Measurements from ENCODE around the gene EIF1AD. TPM values are rescaled to one million over a fixed set of nuclear protein-coding genes. Genes with fewer than 3 reads are reported as not detected.

Gene EIF1AD
- 22.2 and 26.3 TPM in 2 replicates for total RNA-seq (ENCODE audit: low replicate concordance)

- Histone ChIP-seq H3K9ac (peak within 1 kb of the TSS; percentile 86), H3K9me3 (ENCODE audit: low read depth) (no peaks in the 10 kb centered on the region), H3K4me1 (peaks cover 9% of the 10 kb centered on the region), H3F3A (ENCODE audit: low read depth) (peaks cover 34% of the 10 kb centered on the region), H3K36me3 (peaks cover 4% of the 10 kb centered on the region), H3K4me3 (peak within 1 kb of the TSS; percentile 80), H2AFZ (replicated peaks) (peak within 1 kb of the TSS; percentile 100), H4K20me1 (ENCODE audit: low read depth) (peaks cover 6% of the 10 kb centered on the region), H3K27me3 (no peaks in the 10 kb centered on the region), H3K27ac (peak within 1 kb of the TSS; percentile 100), H3K4me2 (peak within 1 kb of the TSS; percentile 83), H3K79me2 (ENCODE audit: low read depth) (peaks cover 38% of the 10 kb centered on the region)
- Mint-ChIP-seq H3K36me3 (peaks cover 30% of the 10 kb centered on the region), H3K4me1 (peaks cover 26% of the 10 kb centered on the region), H3K27me3 (ENCODE audit: insufficient read depth, low read depth) (peaks cover 10% of the 10 kb centered on the region), H3K9me3 (no peaks in the 10 kb centered on the region), H3K27ac (peak within 1 kb of the TSS; percentile 100), H3K4me3 (peak within 1 kb of the TSS; percentile 100)
- DNase-seq (ENCODE audit: low spot score): peak; percentile 96
- TF ChIP-seq CTCF (IDR thresholded peaks at IDR 0.05) (no peak), EZH2phosphoT487 (IDR thresholded peaks at IDR 0.05) (no peak), EZH2 (IDR thresholded peaks at IDR 0.05) (no peak)
These were observed at the start of gene EIF1AD, which contains the start of gene BANF1 for GRCh38 chr11:66001942-66002647. Gene EIF1AD, minus strand, starts transcription at chr11:66002157. Its CDS starts 1,768 bp downstream, at chr11:66000389. Gene BANF1, plus strand, starts transcription at chr11:66002503. Its CDS starts 748 bp downstream, at chr11:66003251.

GRCh38 chr11:66051371-66051765 is 49.4 kb upstream of the EIF1AD start:
- Histone ChIP-seq H3K4me2 (peak overlapping the region; percentile 87), H3K36me3 (peaks cover 6% of the 10 kb centered on the region), H3K9ac (peak overlapping the region; percentile 38), H3K27me3 (no peaks in the 10 kb centered on the region), H3K27ac (peak overlapping the region; percentile 92), H3K9me3 (ENCODE audit: low read depth) (no peaks in the 10 kb centered on the region), H3K79me2 (ENCODE audit: low read depth) (peaks cover 52% of the 10 kb centered on the region), H4K20me1 (ENCODE audit: low read depth) (peaks cover 11% of the 10 kb centered on the region), H3F3A (ENCODE audit: low read depth) (peaks cover 28% of the 10 kb centered on the region), H3K4me3 (peak overlapping the region; percentile 80), H3K4me1 (peaks cover 22% of the 10 kb centered on the region), H2AFZ (replicated peaks) (no peak overlapping the region)
- Mint-ChIP-seq H3K27ac (peak overlapping the region; percentile 99), H3K36me3 (peaks cover 17% of the 10 kb centered on the region), H3K4me3 (peak overlapping the region; percentile 96), H3K4me1 (peaks cover 42% of the 10 kb centered on the region), H3K27me3 (ENCODE audit: insufficient read depth, low read depth) (no peaks in the 10 kb centered on the region), H3K9me3 (no peaks in the 10 kb centered on the region)
- peak; percentile 41 for TF ChIP-seq EZH2 (IDR thresholded peaks at IDR 0.05)
- TF ChIP-seq EZH2phosphoT487 (IDR thresholded peaks at IDR 0.05): no peak
- DNase-seq (ENCODE audit: low spot score): no peak

GRCh38 chr11:66050581-66051231 is 48.7 kb upstream of the EIF1AD start:
- H3K36me3 ChIP-seq: peaks cover 4% of the 10 kb centered on the region
- Mint-ChIP-seq H3K27me3 (ENCODE audit: insufficient read depth, low read depth) (no peaks in the 10 kb centered on the region), H3K36me3 (peaks cover 14% of the 10 kb centered on the region), H3K9me3 (no peaks in the 10 kb centered on the region), H3K4me3 (peak overlapping the region; percentile 96), H3K27ac (peak overlapping the region; percentile 99), H3K4me1 (peaks cover 42% of the 10 kb centered on the region)
- H3K79me2 ChIP-seq (ENCODE audit: low read depth): peaks cover 52% of the 10 kb centered on the region
- H4K20me1 ChIP-seq (ENCODE audit: low read depth): peaks cover 11% of the 10 kb centered on the region
- peak overlapping the region; percentile 87 for H3K4me2 ChIP-seq
- peak overlapping the region; percentile 80 for H3K4me3 ChIP-seq
- DNase-seq (ENCODE audit: low spot score): no peak
- peaks cover 32% of the 10 kb centered on the region for H3F3A ChIP-seq (ENCODE audit: low read depth)
- H3K9me3 ChIP-seq (ENCODE audit: low read depth): no peaks in the 10 kb centered on the region
- no peaks in the 10 kb centered on the region for H3K27me3 ChIP-seq
- H3K4me1 ChIP-seq: peaks cover 22% of the 10 kb centered on the region
- peak overlapping the region; percentile 92 for H3K27ac ChIP-seq
- no peak overlapping the region for H2AFZ ChIP-seq (replicated peaks)
- peak overlapping the region; percentile 38 for H3K9ac ChIP-seq
- TF ChIP-seq CTCF (IDR thresholded peaks at IDR 0.05): peak; percentile 3
- no peak for TF ChIP-seq EZH2phosphoT487 (IDR thresholded peaks at IDR 0.05)
- no peak for TF ChIP-seq EZH2 (IDR thresholded peaks at IDR 0.05)
